Omental fat pad (tissue), 4 donors: Measurements from ENCODE around the gene PRG3. TPM values are rescaled to one million over a fixed set of nuclear protein-coding genes. Genes with fewer than 3 reads are reported as not detected.

Experiments
- ATAC-seq: fragments of 150-250 bp; one replicate; pipeline ENCODE4 v1.9.1; 2016; ENCODE audit warnings: mild to moderate bottlenecking, moderate library complexity; ENCODE audit not compliant: low FRiP score
- DNase-seq: peaks from one replicate; pipeline ENCODE4 v3.0.0-alpha.2; 2019; ENCODE audit warnings: low spot score
- total RNA-seq, 4 donors: library from RNA; depleted of rRNA; stranded (reverse); fragments of >200 nt; gene quantifications; one replicate each; pipeline ENCODE4 v1.1.0, GENCODE V29; 2016
- TF ChIP-seq, protein P1 (sequence below), 3 donors: fragments of 450-650 bp; IDR thresholded peaks; one replicate each; pipeline ENCODE4 v1.5.1; 2016 to 2017; ENCODE audit warnings: antibody characterized with exemption in 3 of 3, mild to moderate bottlenecking in 3 of 3, moderate library complexity in 2 of 3

The PRG3 gene
- total RNA-seq, 4 donors from 2014 or later, result not detected

DNA sequence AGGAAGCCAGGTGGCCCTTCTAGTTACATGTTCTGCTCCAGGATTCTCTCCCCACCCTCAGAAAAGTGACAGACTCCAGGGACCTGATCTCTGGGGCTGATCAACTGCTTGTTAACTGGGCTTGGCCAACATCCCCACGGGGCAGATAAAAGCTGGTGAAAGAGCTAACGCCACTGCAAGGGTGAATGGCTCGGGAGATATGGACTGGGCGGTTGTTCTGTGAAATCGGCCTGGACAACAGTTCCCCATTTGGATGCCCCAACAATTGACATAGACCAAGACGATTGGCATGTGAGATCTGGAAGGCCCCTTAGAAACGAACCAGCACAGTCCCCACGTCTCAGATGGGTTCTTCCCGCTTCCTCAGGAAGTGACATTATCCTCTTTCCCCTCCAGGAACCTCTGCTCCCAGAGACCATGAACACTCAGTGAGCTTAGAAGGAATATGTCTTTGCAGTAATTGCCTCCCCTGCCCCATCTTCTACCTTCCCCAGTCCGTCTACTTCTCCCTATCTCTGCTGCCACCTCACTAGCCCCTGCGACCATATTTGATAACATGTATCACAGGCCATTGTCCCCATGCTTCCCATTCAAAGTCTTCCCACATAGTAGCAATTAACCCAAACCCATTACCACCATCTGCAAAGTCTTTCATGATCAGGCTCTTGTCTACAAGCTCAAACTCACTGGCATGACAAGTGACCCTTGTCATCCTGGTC lies 15.1 kb upstream of the PRG3 start:
- ATAC-seq, result no peak
- TF ChIP-seq, protein P1, sequence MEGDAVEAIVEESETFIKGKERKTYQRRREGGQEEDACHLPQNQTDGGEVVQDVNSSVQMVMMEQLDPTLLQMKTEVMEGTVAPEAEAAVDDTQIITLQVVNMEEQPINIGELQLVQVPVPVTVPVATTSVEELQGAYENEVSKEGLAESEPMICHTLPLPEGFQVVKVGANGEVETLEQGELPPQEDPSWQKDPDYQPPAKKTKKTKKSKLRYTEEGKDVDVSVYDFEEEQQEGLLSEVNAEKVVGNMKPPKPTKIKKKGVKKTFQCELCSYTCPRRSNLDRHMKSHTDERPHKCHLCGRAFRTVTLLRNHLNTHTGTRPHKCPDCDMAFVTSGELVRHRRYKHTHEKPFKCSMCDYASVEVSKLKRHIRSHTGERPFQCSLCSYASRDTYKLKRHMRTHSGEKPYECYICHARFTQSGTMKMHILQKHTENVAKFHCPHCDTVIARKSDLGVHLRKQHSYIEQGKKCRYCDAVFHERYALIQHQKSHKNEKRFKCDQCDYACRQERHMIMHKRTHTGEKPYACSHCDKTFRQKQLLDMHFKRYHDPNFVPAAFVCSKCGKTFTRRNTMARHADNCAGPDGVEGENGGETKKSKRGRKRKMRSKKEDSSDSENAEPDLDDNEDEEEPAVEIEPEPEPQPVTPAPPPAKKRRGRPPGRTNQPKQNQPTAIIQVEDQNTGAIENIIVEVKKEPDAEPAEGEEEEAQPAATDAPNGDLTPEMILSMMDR (IDR thresholded peaks at IDR 0.05), result no peak
- DNase-seq, result no peak

DNA sequence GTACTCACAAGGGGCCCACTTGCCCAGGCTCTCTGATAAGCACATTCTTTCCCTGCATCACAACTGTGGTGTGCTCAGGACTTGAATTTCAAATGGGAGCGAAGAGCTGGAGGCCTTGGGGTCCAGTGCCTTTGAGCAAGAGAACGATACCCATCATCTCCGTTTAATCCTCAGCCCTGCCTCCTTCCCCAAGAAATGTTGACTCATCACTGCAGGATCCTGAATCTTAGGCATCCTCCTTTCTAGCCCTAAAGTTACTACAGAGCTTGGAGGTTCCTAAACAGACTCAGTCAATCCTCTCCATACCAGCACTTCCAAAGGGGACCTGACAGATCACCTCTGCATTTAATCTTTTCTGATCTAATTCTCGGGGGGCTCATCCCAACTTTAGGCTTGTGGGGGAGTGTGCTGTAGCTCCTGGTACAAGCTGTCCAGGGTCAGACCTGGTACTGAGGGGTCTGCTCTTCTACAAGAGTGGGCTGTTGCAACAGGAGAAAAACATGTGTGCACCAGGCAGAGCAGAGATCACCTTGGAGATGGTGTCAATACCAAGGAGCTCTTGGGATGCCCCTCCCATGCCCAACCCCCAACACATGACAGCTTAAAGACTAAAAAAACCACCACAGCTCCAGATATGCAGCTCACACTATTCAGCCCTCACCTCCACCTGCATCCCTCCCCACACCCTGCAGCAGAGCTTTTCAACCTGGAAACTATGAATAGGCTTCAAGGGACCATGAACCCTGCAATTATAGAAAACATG lies 13.4 kb upstream of the PRG3 start:
- DNase-seq (no peak), ATAC-seq (no peak)
- TF ChIP-seq, protein P1 (IDR thresholded peaks at IDR 0.05), result no peak

DNA sequence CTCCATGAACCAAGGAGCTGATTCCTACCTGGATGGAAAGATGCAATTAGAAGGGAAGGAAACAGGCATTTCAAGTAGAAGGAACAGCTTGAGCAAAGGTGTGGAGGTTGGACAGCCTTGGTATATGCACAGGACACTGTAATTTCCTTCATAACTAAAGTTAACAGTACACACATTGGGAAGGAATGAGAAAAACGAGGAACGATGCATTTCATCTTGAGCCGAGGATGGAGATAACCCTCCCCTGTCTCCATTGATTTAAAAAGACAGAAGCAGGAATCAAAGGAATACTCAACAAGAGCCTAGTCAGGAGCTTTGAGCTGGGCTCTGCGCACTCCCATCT lies 11.8 kb upstream of the PRG3 start:
- TF ChIP-seq, protein P1 (IDR thresholded peaks at IDR 0.05), result no peak
- no peak for ATAC-seq
- DNase-seq, result no peak

DNA sequence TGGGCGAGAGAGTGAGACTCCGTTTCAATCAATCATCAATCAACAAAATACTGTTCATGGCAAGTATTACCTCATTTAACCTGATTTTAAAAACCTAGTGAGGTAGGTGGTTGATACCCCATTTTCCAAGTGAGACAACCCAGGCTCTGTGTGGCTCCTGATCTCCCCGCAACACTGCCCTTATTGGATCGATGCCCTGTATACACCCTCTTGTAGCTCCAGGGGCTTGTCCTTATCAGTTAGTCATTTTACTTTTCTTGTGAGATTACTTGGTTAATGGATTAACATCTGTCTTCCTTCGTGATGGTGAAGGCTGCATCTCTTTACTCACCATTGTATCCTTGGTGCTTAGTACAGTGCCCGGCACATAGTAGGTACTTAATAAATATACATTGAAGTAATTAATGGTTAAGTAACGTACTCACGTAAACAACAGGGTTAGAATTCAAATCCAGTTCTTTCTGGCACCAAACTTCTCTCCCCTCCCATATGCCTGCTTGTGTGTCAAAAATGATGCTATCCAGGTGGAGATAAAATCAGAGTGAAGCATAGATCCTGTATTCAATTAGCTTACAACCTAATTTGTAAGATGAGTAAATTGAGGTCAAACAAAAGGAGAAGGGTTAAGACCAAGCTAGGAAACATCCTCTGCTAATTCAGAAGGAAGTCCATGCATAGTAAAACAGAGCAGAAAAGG lies 11.3 kb upstream of the PRG3 start:
- TF ChIP-seq, protein P1 (IDR thresholded peaks at IDR 0.05), result no peak
- no peak for DNase-seq
- ATAC-seq, result no peak

DNA sequence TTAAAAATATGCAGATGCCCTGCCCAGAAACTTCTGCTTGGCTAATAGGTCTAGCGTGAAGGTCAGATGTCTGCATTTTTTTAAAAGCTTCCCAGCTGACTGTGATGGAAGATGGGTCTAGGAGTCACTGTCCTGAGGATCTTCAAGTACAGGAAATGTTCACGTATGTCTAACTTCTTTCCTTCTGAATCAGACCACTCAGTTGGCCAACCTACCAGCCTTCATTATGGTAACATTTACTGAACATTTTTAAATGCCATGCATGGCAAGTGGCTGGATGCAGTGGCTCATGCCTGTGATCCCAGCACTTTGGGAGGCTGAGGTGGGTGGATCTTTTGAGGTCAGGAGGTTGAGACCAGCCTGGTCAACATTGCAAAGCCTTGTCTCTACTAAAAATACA lies 10.6 kb upstream of the PRG3 start:
- ATAC-seq, result no peak
- TF ChIP-seq, protein P1 (IDR thresholded peaks at IDR 0.05), result no peak
- DNase-seq, result no peak

DNA sequence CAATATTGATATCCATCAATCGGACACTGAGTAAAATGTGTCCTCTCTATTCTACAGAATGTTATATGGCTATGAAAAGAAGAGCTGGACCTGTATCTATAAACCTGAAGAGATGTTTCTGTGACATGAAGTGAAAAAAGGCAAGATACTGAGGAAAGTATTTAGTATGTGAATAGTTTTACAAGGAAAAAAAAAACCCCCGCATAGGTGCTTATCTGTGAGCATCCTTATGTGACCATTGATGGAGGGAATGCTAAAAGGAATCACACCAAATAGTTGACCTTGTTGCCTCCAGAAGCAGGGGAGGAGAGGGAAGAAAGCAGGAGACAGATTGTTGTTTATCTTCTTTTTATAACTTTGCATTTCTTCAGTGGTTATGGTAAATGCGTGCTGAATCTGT lies 10.2 kb upstream of the PRG3 start:
- ATAC-seq, result no peak
- DNase-seq, result no peak
- TF ChIP-seq, protein P1 (IDR thresholded peaks at IDR 0.05), result no peak
